ENCODE results near the gene FBXL12.
"Not testable (repeated sequence)": the region's sequence is repeated elsewhere in the genome, so short reads cannot be mapped to it uniquely, and the experiment has no call there.

The FBXL12 gene

GRCh38 chr19:9818734-9819595 lies at the start of gene FBXL12:
Gene FBXL12 (minus strand): TSS chr19:9819079. CDS start chr19:9818813, 266 bp downstream.
- DNase-seq, result peak; percentile 100

- DNase-seq, result peak; percentile 48
These were observed 47.0 kb upstream of the FBXL12 start for GRCh38 chr19:9865732-9866501.

GRCh38 chr19:9863759-9864158 lies 44.9 kb upstream of the FBXL12 start:
- DNase-seq, result no peak

GRCh38 chr19:9862938-9863337 lies 44.1 kb upstream of the FBXL12 start:
- DNase-seq, result no peak

- no peak for DNase-seq
These were observed 42.6 kb upstream of the FBXL12 start for GRCh38 chr19:9861503-9861902.

- DNase-seq, result no peak
These were observed 41.5 kb upstream of the FBXL12 start for GRCh38 chr19:9860407-9860806.

GRCh38 chr19:9858766-9859165 lies 39.9 kb upstream of the FBXL12 start:
- no peak for DNase-seq

- DNase-seq, result no peak
These were observed 39.3 kb upstream of the FBXL12 start for GRCh38 chr19:9857920-9858746.

GRCh38 chr19:9857076-9857721 lies 38.3 kb upstream of the FBXL12 start:
- DNase-seq, result no peak

GRCh38 chr19:9856609-9857008 lies 37.7 kb upstream of the FBXL12 start:
- DNase-seq, result no peak

GRCh38 chr19:9854282-9854846 lies 35.5 kb upstream of the FBXL12 start:
- DNase-seq, result no peak

GRCh38 chr19:9850235-9850959 lies 31.5 kb upstream of the FBXL12 start:
- DNase-seq, result peak; percentile 94

- DNase-seq, result peak; percentile 23
These were observed 30.9 kb upstream of the FBXL12 start for GRCh38 chr19:9849791-9850190.

- peak; percentile 74 for DNase-seq
These were observed 29.9 kb upstream of the FBXL12 start for GRCh38 chr19:9848762-9849161.

GRCh38 chr19:9848060-9848459 lies 29.2 kb upstream of the FBXL12 start:
- peak; percentile 20 for DNase-seq

GRCh38 chr19:9847087-9847671 lies 28.3 kb upstream of the FBXL12 start:
- peak; percentile 26 for DNase-seq

- not testable (repeated sequence) for DNase-seq
These were observed 24.9 kb upstream of the FBXL12 start for GRCh38 chr19:9843626-9844273.

GRCh38 chr19:9842834-9843625 lies 24.2 kb upstream of the FBXL12 start:
- no peak for DNase-seq

- DNase-seq, result no peak
These were observed 20.5 kb upstream of the FBXL12 start for GRCh38 chr19:9839415-9839814.

GRCh38 chr19:9838324-9838723 lies 19.4 kb upstream of the FBXL12 start:
- DNase-seq, result no peak

Data from NCI-H2171 (cell line).